CD4-positive, alpha-beta T cell treated with Interleukin-1 beta for 1 hour (primary cell): Measurements from ENCODE around the gene ZSWIM3.
"Not testable (repeated sequence)": the region's sequence is repeated elsewhere in the genome, so short reads cannot be mapped to it uniquely, and the experiment has no call there.

Experiments used
- DNase-seq, 2 donors: peaks; one replicate each; pipeline ENCODE4 v3.0.0-alpha.2; 2020 to 2022

Gene ZSWIM3

GRCh38 chr20:45890985-45891983, 33.9 kb downstream of the ZSWIM3 start, which contains the start of the genes CTSA and NEURL2:
Gene CTSA (plus strand): TSS chr20:45891335. CDS start chr20:45891569, 234 bp downstream.
Gene NEURL2 (minus strand): TSS chr20:45891208. CDS start chr20:45890991, 217 bp downstream.
- peak; percentile 82 to 83 for DNase-seq

GRCh38 chr20:45892049-45892825, 34.8 kb downstream of the ZSWIM3 start:
- no peak for DNase-seq

DNA sequence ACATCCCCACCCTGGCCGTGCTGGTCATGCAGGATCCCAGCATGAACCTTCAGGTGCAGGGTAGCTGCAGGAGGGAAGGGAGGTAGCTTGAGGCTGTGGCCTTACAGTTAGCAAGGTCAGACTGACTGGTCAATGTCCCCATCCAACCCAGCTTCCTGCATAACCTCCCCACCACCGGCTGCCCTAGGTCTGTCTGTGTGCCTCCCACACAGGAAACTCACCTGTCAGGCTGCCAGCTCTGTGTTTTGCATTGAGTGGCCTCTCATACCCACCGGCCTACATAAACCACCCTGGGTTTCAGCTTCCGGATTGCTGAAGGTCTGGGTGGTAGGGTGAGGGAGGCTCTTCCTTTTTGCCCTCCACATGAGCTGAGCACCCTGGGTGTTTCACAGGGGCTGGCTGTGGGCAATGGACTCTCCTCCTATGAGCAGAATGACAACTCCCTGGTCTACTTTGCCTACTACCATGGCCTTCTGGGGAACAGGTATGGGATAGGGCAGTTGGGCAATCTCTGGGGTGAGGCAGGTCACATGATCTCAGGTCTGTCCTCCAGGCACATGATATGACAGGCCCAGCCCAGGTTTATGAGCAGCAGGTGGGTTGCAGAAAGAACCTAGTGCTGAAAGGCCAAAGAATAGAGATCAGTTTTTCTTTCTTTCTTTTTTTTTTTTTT, 35.5 kb downstream of the ZSWIM3 start:
- peak in 1 of 2 donors; percentile 13 for DNase-seq

DNA sequence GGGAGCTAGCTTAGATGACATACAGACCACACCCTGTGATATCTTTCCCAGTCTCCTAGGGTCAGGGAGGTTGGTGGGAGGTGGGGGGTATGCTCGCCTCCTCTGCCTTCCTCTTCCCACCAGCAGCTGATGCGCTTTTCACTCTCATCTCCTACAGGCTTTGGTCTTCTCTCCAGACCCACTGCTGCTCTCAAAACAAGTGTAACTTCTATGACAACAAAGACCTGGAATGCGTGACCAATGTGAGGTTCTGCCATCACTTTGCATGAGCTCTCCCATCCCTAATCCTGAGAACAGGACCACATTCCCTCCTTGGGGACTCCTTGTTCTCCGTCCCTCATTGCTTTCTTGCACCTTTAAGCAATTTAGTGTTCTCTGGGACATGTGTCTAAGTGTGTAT, 36.4 kb downstream of the ZSWIM3 start:
- DNase-seq, result no peak

DNA sequence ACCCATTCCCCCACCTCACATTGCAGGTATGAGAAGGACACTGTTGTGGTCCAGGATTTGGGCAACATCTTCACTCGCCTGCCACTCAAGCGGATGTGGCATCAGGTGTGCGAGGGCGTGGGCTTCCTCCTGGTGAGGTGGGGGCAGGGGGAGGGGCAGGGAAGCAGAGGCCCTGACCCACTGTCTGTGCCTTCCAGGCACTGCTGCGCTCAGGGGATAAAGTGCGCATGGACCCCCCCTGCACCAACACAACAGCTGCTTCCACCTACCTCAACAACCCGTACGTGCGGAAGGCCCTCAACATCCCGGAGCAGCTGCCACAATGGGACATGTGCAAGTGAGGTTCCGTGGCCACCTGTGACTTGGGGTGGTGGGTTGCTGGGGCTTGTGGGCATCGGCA, 37.4 kb downstream of the ZSWIM3 start:
- no peak for DNase-seq

- DNase-seq, result no peak
Measured at GRCh38 chr20:45896641-45897161, 39.3 kb downstream of the ZSWIM3 start.

GRCh38 chr20:45897289-45897688, 39.9 kb downstream of the ZSWIM3 start:
- DNase-seq, result no peak

DNA sequence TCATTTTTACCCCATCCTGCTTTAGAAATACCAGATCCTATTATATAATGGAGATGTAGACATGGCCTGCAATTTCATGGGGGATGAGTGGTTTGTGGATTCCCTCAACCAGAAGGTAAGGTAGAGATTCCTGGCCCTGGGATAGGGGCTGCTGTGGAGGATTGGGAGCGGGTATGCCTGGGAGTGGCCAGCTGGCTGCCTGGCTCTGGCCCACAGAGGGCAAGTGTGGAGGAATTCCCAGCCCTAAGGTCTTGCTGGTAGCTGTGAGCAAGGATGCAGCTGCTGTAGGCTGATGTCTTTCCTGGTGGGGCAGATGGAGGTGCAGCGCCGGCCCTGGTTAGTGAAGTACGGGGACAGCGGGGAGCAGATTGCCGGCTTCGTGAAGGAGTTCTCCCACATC, 40.3 kb downstream of the ZSWIM3 start:
- DNase-seq, result no peak

- no peak for DNase-seq
Measured at GRCh38 chr20:45898285-45898684, 40.9 kb downstream of the ZSWIM3 start.

DNA sequence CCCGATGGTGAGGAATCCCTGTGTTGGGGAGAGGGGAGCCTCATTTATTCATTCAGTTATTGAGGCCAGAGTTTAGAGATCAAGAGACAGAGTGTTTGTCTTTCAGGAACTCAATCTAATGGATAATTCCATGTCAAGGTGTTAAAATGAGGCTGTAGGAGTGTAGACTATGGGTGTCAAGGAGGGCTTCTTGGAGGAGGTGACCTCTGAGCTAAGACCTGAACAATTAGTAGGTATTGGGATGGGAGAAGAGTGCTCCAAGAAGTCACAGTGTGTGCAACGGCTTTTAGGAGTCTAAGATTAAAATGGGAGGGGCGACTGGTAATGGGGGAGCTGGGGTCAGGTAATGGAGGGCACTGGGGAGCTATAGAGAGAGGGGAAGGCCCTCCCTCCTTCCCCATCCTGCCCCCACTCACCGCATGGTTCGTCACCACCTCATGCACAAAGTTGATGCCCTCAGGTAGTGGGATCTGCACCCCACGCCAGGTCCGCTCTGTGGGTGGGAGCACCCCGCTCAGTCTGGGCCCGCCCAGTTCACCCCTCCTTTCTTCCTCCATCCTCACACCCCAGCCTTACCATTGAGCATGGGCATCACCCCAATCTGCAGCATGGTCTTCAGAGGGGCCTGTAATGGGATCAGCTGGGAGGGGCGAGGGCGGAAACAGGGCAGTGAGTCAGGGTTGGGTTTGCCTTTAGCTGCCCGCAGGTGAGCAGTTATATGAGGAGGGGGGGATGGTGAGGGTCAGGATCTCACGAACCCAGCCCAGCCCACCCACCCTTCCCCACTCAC, 41.8 kb downstream of the ZSWIM3 start:
- no peak for DNase-seq

- DNase-seq, result not testable (repeated sequence)
Measured at GRCh38 chr20:45901332-45901731, 43.9 kb downstream of the ZSWIM3 start.

GRCh38 chr20:45902199-45902701, 44.8 kb downstream of the ZSWIM3 start:
- no peak for DNase-seq

- DNase-seq, result no peak
Measured at GRCh38 chr20:45904583-45905504, 47.4 kb downstream of the ZSWIM3 start.

DNA sequence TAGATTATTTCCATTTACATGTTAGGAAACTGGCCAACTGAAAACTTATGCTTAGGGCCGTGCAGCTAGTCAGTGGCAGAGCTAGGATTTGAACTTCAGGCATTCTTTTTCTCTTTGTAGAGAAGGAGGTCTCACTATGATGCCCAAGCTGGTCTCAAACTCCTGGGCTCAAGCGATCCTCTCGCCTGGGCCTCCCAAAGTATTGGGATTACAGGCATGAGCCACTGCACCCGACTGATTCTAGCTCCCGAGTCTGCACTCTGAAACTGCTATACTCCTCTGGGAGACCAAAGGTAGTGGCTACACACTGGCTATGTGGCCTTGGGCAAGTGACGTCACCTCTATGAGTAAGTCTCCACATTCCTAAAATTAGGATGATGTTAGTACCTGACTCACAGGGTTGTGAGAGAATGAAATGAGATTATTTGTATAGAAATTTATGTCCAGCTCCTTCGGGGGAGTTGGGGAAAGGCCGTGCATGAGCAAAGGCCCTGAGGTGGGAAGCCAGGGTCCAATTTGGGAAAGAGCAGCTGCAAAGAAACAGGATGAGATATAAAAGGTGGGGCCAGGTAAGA, 48.2 kb downstream of the ZSWIM3 start:
- DNase-seq, result no peak

- no peak for DNase-seq
Measured at GRCh38 chr20:45907219-45907948, 50.0 kb downstream of the ZSWIM3 start.

GRCh38 chr20:45908084-45908483, 50.7 kb downstream of the ZSWIM3 start:
- no peak for DNase-seq

- DNase-seq, result no peak
Measured at GRCh38 chr20:45909336-45909808, 52.0 kb downstream of the ZSWIM3 start.

- DNase-seq, result no peak
Measured at GRCh38 chr20:45909817-45910669, 52.6 kb downstream of the ZSWIM3 start.
